NCI-H524 treated with DMSO at 0.1 percent for 48 hours (cell line): Measurements from ENCODE around the gene ZNRF2.
A peak's percentile ranks its signal among the peaks of the same experiment; 100 is the strongest.

Experiments used
- DNase-seq: peaks from one replicate; lab custom pipeline; 2025; lab: John Stamatoyannopoulos, UW

Gene ZNRF2

DNA sequence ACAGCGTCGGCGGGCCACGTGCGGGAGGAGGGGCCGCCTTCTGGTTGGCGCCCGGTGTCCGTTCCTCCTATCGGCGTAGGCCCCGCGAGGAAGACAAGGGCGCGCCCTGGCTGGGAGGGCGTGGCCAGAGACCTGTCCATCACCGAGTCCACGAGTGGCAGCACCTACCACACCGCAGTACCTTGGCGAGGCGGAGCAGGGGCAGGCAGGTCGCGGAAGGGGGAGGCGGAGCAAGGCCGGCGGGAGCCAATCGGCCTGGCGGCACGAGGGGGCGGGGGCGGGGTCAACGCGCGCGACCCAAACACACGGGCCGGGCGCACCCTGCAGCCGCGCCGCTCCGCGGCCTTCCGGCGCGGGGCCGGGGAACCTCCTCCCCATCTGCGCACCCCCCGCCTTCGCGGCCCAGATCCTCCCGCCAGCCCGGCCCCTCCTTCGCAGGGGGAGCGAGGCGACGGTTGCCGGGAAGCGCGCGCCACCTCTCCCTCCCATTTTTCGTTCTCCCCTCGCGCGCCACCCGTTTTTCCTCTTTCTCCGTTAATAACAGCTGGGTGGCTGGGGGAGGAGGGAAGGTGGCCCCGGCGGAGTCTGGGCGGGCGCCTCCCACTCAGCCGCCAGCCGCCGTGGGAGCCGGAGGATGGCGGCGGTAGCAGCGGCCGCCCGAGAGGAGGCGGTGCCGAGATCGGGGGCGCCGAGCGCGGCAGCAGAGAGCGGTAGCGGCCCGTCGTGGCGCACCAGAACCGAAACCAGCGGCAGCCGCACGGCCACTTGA is at the start of gene ZNRF2:
ZNRF2 (plus strand) TSS at position 300 of the 769 bp plus-strand sequence. CDS start 761 bp downstream, outside the sequence.
- peak; percentile 77 for DNase-seq

DNA sequence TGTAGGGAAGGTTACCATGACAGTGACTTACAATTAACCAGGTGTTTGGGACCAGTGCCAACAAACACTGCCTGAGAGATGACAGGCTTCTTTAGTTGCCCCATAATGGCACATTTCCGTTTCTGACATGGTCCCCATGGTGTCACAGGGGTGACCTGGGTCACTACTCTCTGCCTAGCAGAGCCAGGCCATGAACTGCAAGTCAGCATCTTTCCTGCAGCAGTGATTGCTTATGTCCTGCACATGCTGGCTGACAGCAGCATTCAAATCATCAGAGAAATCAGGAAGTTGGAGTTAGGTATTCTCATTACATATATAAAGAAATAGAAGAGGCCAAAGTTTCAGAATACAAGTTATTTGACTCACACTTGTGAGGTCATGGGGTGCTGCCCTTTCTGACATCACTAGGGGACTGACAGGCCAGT is 47.1 kb upstream of the ZNRF2 start:
- no peak for DNase-seq

DNA sequence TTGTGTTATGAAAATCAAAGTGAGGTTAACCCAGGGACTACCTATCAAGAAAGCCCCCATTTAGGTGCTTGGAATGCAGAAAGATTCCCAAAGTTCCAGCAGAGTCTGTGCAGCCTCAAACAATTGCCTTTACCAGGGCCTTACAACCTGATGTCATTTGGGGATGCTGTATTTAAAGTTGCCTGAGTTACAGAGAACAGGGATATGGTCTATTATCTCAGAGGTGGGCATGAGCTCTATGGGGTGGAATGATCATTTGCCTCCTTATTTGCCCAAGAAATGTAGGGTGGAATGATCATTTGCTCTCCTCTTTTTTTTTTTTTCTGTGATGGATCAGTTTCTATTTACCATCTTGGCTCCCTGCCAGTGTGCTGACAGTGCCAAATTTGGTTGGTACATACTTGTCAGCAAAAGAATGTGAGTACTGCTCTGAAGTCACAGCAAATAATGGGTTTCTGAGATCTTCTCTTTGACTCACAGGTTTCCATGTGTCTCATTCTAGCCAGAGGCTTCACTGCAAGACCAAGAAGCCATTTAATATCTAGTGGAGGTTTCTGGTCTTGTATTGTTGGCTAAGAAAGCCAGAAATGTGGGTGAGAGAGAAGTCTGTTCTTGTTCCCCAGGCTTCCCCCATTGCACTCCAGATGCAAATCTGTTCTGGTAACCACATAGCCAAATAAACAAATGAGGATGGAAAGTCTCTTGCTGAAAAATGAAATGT is 45.5 kb upstream of the ZNRF2 start:
- no peak for DNase-seq

DNA sequence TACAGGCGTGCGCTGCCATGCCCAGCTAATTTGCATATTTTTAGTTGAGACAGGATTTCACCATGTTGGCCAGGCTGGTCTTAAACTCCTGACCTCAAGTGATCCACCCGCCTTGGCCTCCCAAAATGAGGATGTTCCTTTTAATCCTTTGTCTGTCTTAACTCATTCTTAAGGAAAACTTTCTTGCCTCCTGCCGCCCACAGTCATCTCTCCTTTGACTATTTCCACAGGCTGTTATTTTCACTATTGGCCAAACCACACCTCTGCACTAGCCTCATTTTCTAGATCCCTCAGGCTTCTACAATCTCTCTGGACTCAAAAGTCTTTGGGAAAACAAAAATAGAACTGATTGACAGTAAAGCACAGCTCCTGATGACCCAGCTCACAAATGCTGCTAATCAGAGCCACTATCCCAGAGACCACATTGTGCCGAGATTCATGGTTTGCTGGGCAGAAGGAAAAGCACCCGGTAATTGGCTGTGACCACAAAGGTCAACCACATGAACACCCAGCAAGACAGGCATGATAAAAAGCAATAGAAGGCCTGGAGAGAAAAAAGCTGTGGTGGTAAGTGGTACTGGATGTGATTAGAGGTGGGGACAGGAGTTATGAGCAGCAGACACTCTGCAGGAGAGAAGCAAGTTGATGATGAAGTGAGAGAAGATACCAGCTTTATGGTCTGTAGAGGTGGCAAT is 44.1 kb upstream of the ZNRF2 start:
- no peak for DNase-seq

DNA sequence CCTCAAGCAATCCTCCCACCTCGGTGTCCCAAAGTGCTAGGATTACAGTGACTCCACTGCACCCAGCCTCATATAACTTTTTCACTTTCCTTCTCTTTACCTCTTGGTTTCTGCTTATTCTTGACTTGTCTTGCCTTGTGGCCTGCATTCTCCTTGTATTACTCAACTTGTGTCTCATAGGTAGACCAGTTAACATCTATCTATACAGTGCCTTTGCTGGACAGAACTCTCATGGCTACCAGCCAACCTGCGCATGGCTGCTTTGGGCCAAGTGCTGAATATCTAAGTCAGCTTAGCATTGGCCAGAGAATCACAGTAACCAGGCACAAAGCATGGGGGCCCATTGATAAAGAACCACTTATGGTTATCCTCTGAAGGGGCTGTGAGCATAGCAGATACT is 42.6 kb upstream of the ZNRF2 start:
- no peak for DNase-seq

DNA sequence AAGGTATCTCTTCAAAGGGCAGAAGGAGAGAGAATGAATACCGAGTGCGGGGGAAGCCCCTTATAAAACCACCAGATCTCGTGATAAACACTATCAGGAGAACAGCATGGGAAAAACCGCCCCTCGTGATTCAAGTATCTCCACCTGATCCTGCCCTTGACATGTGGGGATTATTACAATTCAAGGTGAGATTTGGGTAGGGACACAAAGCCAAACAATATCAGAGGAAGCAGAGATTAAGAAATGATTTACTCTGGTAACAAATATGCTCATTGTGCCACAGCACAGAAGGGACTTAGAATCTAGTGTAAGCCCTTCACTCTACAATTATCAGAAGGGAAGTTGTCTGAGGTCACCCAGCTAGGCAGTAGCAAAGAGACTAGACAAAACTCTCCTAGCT is 40.1 kb upstream of the ZNRF2 start:
- DNase-seq: no peak

DNA sequence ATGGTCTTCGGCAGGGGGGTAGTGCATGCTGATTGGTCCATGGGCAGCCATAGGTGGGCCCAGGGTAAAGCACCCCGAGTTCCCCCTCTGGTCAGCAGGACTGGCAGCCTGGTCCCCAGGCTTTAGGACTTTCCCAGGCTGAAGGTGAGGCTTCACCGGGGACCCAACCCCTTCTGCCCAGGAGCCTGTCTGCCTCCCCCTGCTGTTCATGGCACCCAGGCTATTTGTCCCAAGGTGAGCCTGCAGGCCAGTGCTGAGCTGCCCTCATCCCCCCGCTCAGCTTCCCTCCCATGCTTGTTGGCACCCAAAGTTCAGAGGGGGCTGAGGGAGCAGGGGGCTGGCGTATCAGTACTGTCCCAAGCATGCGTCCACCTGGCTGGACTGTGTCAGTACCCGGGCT is 38.5 kb upstream of the ZNRF2 start:
- no peak for DNase-seq

DNA sequence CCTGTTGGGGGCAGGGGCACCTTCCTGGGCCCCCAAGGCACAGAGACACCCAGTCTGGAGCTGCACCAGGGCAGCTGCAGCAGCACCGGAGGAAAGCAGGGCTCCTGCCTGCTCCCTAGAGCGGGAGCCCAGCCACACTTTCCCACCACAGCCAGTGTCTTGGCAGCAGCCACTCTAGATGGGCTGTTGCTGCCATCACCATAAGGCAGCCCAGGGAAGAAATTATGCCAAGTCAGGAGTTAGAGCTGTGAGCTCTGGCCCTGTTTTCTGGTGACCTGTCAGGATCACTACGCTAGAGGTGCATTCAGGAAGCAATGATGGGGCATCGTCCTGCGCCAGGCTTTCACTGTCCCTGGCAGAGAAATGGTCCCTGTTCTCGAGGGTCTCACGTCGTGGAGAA is 38.0 kb upstream of the ZNRF2 start:
- DNase-seq: no peak

DNA sequence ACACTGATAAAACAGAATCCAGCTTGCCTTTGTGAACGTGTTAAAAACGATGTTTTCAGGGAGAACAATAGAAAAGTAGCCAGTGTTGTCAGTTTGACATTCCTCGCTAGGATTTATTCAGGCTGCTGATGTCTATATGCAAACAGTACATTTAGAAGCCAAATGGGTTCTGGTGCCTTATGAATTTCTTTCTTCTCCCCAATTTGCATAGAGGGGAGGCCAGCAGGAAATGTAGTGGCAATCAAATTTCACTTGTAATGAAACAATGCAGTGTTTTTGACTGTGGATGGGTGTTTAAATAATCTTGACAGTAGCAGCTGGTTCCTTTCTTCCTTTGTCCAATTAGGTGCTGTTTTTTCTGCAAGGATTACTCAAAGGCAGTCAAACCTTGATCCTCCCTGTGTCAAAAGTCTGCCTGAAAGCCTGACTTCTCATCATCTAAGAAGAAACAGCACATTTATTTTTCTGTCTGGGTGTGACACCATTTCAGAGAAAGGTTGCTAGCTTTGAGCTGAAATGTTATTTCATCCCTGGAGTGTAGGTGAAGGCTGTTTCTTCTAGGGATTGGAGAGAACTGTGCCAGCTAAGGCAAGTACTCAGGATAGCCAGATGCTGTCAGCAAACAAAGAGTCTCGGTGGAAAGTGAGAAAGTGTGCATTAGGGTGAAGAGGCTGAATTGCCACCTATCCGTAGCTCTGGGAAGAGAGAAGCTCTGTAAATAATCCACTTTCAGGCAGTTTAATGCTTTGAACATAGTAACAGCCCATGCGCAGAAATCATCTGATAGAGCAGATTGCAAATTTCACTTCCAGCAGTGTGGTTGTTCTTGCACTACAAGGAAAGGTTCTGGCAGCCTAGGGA is 36.6 kb upstream of the ZNRF2 start:
- peak; percentile 56 for DNase-seq

DNA sequence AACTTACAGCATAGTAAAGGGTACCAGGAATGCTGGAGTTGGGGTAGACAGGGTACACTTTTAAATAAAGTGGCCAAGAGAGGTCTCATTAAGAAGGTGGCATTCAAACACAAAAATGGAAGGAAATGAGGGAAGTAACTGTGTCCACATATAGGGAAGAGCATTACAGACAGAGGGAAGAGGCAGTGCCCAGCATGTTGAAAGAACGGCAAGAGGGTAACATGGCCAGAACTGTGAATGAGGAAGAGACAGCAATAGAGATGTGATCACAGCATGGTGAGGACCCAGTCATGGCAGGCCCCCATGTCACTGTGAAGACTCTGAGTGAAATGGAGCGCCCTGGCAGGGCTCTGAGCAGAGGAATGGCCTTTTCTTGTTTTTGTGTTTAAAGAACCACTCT is 35.1 kb upstream of the ZNRF2 start:
- DNase-seq: no peak

DNA sequence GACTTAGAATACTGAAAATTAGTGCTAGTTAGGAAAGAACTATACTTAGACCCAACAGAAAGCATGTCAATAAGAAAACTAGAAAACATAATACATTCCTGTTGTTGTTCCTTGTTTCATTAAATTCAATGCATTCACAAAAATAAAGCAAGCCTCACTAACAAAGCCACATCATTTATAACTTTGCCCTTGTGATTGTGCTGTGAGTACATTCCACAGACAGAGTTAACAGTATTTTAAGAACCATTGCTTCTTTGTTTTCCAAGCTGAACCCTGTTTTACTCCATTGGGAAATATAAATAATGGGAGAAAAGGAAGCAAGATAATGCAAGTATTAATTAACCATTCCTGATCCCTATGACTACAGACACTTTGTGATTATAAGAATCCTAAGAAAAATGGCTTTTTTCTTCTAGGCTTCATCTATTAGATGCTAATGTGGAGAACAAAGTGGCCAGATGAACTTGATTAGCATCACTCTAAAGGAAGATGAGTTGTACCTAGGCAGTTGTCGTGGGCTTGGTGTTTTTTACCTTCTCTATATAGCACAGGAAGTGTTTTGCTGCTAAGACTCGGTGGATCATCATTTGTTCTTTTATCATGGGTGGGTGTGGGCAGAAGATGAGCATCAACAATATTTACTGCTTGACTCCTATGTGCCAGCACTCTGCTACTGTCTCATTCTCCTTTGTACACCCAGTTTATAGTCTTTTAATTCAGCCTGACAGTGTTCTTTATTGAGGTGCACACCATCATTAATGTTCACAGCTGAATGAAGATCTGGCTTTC is 34.2 kb upstream of the ZNRF2 start:
- no peak for DNase-seq

DNA sequence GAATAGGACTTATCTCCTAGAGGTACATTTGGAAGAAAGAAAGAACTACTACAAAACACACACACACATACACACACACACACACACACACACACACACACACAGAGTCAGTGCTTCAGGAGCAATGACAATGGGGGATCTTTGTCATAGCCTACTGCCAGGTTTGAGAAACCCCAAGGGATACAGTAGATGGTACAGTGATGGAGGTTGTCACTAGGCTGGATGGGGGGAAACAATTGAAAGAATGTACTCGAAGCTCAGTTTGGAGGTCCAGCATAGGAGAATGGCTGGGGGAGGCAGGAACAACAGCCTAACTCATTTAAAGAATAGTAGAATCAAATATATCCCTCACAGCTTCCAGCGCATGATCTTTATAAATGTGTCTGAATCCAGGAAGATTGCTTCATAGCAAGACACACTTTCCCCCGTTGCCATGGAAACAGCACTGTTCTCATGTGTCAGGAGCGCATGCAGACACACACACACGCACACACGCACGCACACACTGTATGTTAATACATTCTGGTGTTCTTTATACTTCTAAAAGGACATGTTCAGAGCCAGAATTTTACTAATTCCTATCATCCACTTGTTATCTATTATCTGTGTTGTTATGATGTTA is 32.6 kb upstream of the ZNRF2 start:
- no peak for DNase-seq

DNA sequence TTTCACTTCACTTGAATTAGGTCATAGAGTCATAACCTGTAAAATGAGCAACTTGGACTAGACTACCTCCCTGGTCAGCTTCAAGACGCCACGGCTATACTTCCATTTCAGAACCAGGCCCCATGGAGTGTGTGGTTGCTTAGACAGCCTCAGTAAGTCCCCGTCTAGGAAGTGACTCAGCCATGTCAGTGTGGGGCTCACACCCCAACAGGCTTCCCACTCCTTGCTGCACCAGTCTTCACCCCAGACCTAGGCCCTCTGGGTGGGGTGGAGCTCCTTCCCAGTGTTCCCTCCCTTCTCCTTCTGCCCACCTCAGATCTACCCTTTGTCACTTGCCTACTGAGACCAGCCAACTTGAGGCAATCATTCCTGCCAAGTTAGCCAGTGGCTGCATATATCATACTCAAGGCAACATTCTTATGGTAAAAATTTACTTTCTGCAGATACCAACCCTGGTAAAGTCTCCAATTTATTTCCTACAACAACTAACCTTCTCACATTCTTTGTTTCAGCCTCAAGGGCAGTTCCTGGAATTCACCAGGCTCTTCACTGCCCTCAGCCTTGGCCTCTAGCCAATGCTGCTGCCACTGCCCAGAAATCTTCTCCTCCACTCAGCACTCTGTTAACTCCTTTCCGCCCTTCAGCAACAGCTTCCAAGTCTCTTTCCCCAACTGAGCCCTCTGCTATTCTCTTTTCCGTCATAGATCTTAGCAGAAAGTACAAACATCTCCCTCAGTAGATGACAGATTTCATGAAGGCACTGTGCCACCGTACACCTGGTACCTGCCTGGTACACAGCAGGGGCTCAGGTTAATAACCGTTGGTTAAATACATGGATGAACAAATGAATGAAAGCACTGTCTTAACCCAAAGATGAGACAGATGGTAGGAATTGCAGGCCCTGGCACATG is 31.3 kb upstream of the ZNRF2 start:
- no peak for DNase-seq

DNA sequence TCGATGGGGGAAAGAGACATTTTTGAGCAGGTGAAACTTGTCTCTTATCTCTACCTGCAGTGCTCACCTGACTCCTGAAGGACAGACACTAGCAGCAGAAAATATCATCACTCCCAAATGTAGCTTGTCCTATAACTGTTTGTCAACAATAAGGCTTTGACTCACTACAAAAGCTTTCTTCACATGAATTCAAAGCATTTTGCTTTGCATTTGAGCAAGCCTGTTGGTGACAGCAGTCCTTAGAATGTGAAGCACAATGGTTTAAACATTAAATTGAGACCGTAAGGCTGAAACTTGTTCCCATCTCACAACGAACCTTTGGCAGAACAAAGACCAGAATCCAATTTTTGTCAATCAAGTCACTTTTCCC is 30.6 kb upstream of the ZNRF2 start:
- no peak for DNase-seq

DNA sequence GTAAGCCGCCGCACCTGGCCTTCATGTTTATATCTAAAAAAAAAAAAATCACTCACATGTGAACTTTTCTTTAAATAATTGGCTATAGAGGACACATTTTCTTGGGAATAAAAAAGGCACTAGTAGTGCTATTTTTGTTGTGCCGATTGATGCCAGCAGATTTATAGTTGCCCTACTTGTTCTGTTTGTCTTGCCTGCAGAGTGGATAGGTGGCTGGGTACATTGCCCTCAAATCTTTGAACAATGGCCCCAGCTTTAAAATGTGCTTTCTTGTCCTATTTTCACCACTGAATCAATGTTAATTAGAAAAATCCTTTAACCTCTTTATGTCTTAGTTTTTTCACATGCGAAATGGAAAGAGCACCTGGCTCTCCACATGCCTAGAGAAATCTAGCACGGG is 30.1 kb upstream of the ZNRF2 start:
- DNase-seq: no peak

DNA sequence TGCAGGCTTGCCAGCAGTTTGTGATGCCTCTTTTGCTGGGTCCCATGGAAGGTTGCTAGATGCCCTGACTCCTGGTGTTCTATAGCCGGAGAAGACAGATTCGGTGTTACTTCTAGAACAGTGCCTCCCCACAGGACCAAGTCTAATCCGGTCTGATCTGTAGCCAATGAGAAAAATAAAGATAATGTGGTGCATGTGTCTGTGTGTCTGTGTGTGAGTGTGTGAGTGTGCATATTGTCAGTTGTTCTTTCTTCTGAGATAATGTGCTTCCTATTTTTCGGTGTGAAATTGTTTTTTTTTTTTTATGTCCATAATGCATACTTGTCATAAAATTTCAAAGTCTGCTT is 29.7 kb upstream of the ZNRF2 start:
- no peak for DNase-seq

DNA sequence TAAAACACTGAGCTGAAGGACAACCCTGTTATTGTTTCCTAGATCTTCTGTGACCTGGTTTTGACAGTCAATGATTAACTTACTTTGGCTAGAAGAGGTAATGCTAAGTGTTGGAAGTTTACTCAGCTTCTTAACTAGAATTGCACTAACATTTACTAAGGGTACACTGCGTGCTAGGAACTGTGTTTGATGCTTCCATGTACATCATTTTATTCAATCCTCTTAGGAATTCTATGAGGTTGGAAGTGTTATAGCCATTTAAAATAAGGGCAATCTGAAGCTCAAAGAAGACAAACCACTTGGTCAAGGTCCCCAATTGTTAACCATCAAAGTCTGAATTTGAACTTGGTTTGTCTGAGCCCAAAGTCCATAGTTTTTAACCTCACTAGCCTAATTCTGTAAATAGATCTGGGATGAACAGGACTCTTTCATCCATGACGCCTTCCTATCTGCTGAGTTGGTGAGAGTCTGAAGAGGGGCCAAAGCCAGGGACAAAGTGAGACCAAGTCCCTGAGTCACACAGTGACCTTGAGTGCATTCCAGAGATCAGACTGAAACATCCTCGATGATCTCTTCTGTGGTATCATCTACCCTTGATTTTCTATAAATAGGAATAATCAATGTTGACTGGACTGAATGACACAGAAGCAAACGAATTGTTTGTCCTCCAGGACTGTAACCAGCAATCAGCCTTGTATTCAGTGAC is 29.2 kb upstream of the ZNRF2 start:
- DNase-seq: no peak

DNA sequence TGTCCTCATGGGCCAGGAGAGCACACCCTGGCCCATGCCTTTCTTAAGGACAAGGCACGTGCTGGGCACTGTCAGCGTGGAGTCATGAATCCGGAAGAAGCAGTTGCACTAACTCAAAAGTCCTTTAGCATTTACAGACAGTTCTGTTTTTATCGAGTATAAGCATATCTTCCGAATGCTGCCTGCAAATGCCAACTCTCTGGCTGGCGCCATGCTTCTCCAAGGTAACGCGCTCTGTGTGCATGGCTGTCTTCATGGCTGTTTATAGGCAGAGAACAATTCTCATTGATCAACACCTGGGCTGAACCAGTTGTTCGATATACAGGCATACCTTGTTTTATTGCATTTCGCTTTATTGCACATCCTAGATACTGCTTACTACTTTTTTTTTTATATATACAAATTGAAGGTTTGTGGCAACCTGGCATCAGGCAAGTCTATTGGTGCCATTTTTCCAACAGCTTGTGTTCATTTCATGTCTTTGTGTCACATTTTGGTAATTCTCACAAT is 28.0 kb upstream of the ZNRF2 start:
- no peak for DNase-seq

DNA sequence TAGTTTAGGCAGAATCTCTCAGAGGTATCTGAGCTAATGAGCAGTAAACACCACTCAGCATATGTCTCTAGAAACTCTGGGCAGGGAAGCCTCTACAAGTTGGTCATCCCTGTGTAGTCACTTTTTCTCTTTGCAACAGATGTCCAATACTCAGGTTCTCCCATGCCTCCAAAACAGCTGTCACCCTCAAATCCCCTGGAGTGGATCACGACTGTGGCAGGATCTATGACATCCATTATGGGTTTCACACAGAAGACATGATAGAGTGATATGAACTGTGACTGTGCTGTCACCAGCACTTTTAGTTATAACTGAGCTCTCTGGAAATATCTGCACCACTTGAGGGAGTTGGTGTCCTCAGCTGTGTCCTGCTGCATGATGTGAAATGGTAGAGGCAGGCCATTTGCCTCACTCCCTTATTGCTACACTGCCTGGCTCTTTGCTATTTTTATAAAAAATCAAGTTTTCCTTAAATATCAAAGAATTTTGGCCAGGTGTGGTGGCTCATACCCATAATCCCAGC is 24.1 kb upstream of the ZNRF2 start:
- peak; percentile 90 for DNase-seq
